A375 (cell line): ENCODE measurements around the gene ATAD3A. TPM values are rescaled to one million over a fixed set of nuclear protein-coding genes. Genes with fewer than 3 reads are reported as not detected.

ENCODE experiments used
- total RNA-seq: library from RNA; depleted of rRNA; stranded (reverse); fragments of >200 nt; shearing (Covaris generic); gene quantifications from 2 replicates; pipeline ENCODE4 v1.2.3, GENCODE V29; 2014; rRNA removed

Gene ATAD3A
- 102 and 114 TPM in 2 replicates for total RNA-seq

GRCh38 chr1:1511533-1512285 lies at the start of gene ATAD3A:
Gene ATAD3A (plus strand): TSS chr1:1512162. CDS start chr1:1512269, 107 bp downstream.

DNA sequence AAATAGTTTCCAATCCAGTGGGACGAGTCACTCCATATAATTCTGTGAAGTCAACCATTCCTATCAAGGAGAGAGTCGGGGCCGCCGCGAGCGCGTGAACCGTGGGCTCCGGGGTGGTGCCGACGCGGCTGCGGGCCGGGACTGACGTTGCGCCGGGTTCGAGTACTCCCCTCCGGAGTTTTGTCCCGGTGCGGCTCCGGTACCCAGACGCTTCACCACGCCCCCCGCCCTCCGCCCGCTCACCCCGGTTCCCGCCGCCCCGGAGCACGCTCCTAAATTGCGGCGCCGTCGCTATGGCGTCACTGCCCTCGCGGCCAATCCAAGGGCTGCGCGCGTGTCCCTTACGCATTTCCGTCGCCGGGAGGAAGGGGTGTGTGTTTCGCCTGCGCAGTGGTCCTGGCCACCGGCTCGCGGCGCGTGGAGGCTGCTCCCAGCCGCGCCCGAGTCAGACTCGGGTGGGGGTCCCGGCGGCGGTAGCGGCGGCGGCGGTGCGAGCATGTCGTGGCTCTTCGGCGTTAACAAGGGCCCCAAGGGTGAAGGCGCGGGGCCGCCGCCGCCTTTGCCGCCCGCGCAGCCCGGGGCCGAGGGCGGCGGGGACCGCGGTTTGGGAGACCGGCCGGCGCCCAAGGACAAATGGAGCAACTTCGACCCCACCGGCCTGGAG lies 40.4 kb upstream of the ATAD3A start, which contains the start of gene ATAD3B:
ATAD3B (plus strand) TSS at position 377 of the 664 bp plus-strand sequence; CDS start at position 497, 120 bp downstream.

GRCh38 chr1:1540090-1540817 lies 28.3 kb downstream of the ATAD3A start, which contains the start of gene TMEM240:
Gene TMEM240 (minus strand): TSS chr1:1540624. CDS start chr1:1540346, 278 bp downstream.

GRCh38 chr1:1574721-1575537 lies 63.0 kb downstream of the ATAD3A start, which contains the start of gene SSU72:
Gene SSU72 (minus strand): TSS chr1:1574863. CDS start chr1:1574557, 306 bp downstream.

Other genes starting within 250 kb of the ATAD3A start
- 97.6 and 120 TPM in 2 replicates for gene UBE2J2, start 238.3 kb upstream of the ATAD3A start, total RNA-seq
- gene SCNN1D, start 231.7 kb upstream of the ATAD3A start, total RNA-seq, result 1.2 and 2.1 TPM in 2 replicates
- gene ACAP3, start 204.2 kb upstream of the ATAD3A start, total RNA-seq, result 30.1 and 39.1 TPM in 2 replicates
- 34.9 and 47.2 TPM in 2 replicates for gene PUSL1, start 203.6 kb upstream of the ATAD3A start, total RNA-seq
- gene INTS11, start 187.5 kb upstream of the ATAD3A start, total RNA-seq, result 138 and 141 TPM in 2 replicates
- 18.9 and 23.5 TPM in 2 replicates for gene CPTP, start 187.4 kb upstream of the ATAD3A start, total RNA-seq
- 0.30 and 0.56 TPM in 2 replicates for gene TAS1R3, start 180.9 kb upstream of the ATAD3A start, total RNA-seq
- 115 TPM in 2 replicates for gene DVL1, start 162.7 kb upstream of the ATAD3A start, total RNA-seq
- 0.77 TPM in 1 of 2 replicates, not detected in the other for gene MXRA8, start 153.6 kb upstream of the ATAD3A start, total RNA-seq
- gene AURKAIP1, start 137.0 kb upstream of the ATAD3A start, total RNA-seq, result 307 and 311 TPM in 2 replicates
- 221 and 241 TPM in 2 replicates for gene CCNL2, start 112.8 kb upstream of the ATAD3A start, total RNA-seq
- gene MRPL20, start 104.9 kb upstream of the ATAD3A start, total RNA-seq, result 286 and 336 TPM in 2 replicates
- gene ANKRD65, start 90.9 kb upstream of the ATAD3A start, total RNA-seq, result not detected in 2 replicates
- 1.9 and 4.9 TPM in 2 replicates for gene VWA1, start 76.5 kb upstream of the ATAD3A start, total RNA-seq
- gene ATAD3C, start 62.5 kb upstream of the ATAD3A start, total RNA-seq, result not detected in 2 replicates
- gene ATAD3B, start 40.4 kb upstream of the ATAD3A start, total RNA-seq, result 52.9 and 59.0 TPM in 2 replicates
- 0.27 TPM in 1 of 2 replicates, not detected in the other for gene TMEM240, start 28.5 kb downstream of the ATAD3A start, total RNA-seq
- gene SSU72, start 62.7 kb downstream of the ATAD3A start, total RNA-seq, result 106 and 107 TPM in 2 replicates
- gene FNDC10, start 88.0 kb downstream of the ATAD3A start, total RNA-seq, result 3.6 and 6.1 TPM in 2 replicates
- gene MIB2, start 103.3 kb downstream of the ATAD3A start, total RNA-seq, result 56.6 and 59.9 TPM in 2 replicates
- 0.08 and 1.4 TPM in 2 replicates for gene MMP23B, start 120.0 kb downstream of the ATAD3A start, total RNA-seq
- gene CDK11B, start 146.8 kb downstream of the ATAD3A start, total RNA-seq, result 21.3 and 22.3 TPM in 2 replicates
- 19.3 and 21.4 TPM in 2 replicates for gene SLC35E2B, start 180.6 kb downstream of the ATAD3A start, total RNA-seq
- gene CDK11A, start 212.2 kb downstream of the ATAD3A start, total RNA-seq, result 36.1 and 38.4 TPM in 2 replicates